Karpas-422 (cell line): ENCODE data around the gene ARHGAP44. TPM values are rescaled to one million over a fixed set of nuclear protein-coding genes. Genes with fewer than 3 reads are reported as not detected.

Experiments
- small RNA-seq: library from RNA; depleted of rRNA; stranded (forward); fragments of <200 nt; gene quantifications from one replicate; pipeline ENCODE3, GENCODE V24; 2014
- total RNA-seq: library from RNA; depleted of rRNA; stranded (reverse); fragments of >200 nt; shearing (Covaris generic); gene quantifications from 2 replicates; pipeline ENCODE4 v1.2.3, GENCODE V29; 2014; ENCODE audit warnings: low replicate concordance; rRNA removed

ARHGAP44 gene
- total RNA-seq, 1 experiment from 2014 or later = 24.6 TPM

Small RNA genes lying within 50 kb of the gene (small RNA-seq; reads per million reads assigned to genes)
- gene MIR1269B = not detected

Other genes starting within 250 kb of the ARHGAP44 start
- not detected in 2 replicates for gene MYOCD, start 123.6 kb upstream of the ARHGAP44 start, total RNA-seq
- gene ELAC2, start 228.5 kb downstream of the ARHGAP44 start, total RNA-seq = 126 and 127 TPM in 2 replicates